K562 (cell line): ENCODE results near the gene MYBPC3.

Experiments used
- CHCHD3 ChIP-seq: fragments of 250-450 bp; sonication (Bioruptor Pico); IDR thresholded peaks from 2 replicates; pipeline ENCODE4 v2.1.2; 2022; ENCODE audit warnings: mild to moderate bottlenecking
- EP300 ChIP-seq: IDR thresholded peaks from 2 replicates; pipeline ENCODE4 v1.6.1; 2012; ENCODE audit warnings: low read length, improper control_type of control experiment
- NKRF ChIP-seq: fragments of 450-650 bp; IDR thresholded peaks from 2 replicates; pipeline ENCODE4 v1.6.1; 2016; ENCODE audit warnings: borderline replicate concordance
- NR4A1 ChIP-seq, 2 experiments: fragments of 250-450 bp in 1 of 2; fragments of 450-650 bp in 1 of 2; sonication (Bioruptor Pico) in 1 of 2; IDR thresholded peaks; 2 replicates each; pipeline versions ENCODE4 v1.4.0 to v1.6.1; 2016 to 2020; ENCODE audit warnings: mild to moderate bottlenecking in 2 of 2, missing compliant biosample characterization in 1 of 2, missing genetic modification characterization in 1 of 2, moderate library complexity in 1 of 2
- RAD51 ChIP-seq: fragments of 450-650 bp; IDR thresholded peaks from 2 replicates; pipeline ENCODE4 v1.7.1; 2016; ENCODE audit warnings: low read depth, mild to moderate bottlenecking, borderline replicate concordance
- ZBTB33 ChIP-seq: sonication (generic); formaldehyde crosslinking; IDR thresholded peaks from 2 replicates; pipeline ENCODE4 v1.8.1; 2023; ENCODE audit warnings: mild to moderate bottlenecking, missing genetic modification reagents
- ZNF77 ChIP-seq: fragments of 250-450 bp; sonication (Bioruptor Pico); IDR thresholded peaks from 2 replicates; pipeline ENCODE4 v1.5.0; 2020

GRCh38 chr11:47308050-47308823 is 44.3 kb downstream of the MYBPC3 start:
- no peak for TF ChIP-seq NR4A1 (CRISPR knock-in tag; IDR thresholded peaks at IDR 0.05)
- no peak for TF ChIP-seq NR4A1 (tag; IDR thresholded peaks at IDR 0.05)
- TF ChIP-seq ZNF77 (CRISPR knock-in tag): no peak
- no peak for TF ChIP-seq EP300
- TF ChIP-seq CHCHD3 (CRISPR knock-in tag): no peak
- no peak for TF ChIP-seq ZBTB33
- no peak for TF ChIP-seq NKRF
- no peak for TF ChIP-seq RAD51
